H1 (cell line): Measurements from ENCODE around the gene CYP2B6. TPM values are rescaled to one million over a fixed set of nuclear protein-coding genes. Genes with fewer than 3 reads are reported as not detected.
"Not testable (repeated sequence)": the region's sequence is repeated elsewhere in the genome, so short reads cannot be mapped to it uniquely, and the experiment has no call there.

Experiments used
- CTCF ChIA-PET: fragments of 300-600 bp; sonication (Branson Sonifier 250); formaldehyde crosslinking; loops from one replicate; lab custom pipeline; 2021; ENCODE audit not compliant: partially characterized antibody; lab: Charles Lee
- POLR2A ChIA-PET: fragments of 300-600 bp; sonication (Branson Sonifier 250); formaldehyde crosslinking; loops from one replicate; lab custom pipeline; 2021; ENCODE audit warnings: inconsistent platforms; ENCODE audit not compliant: partially characterized antibody; lab: Charles Lee
- DNase-seq, 2 experiments: peaks; one replicate each; pipeline versions ENCODE4 v3.0.0 to v3.0.0-alpha.2; 2010 to 2022; ENCODE audit warnings: low spot score in 2 of 2, low read depth in 1 of 2, mixed read lengths in 1 of 2
- FAIRE-seq: peaks from 2 replicates; lab custom pipeline; 2011; peaks lifted over from hg19 to GRCh38; lab: Jason Lieb, UNC
- H2AFZ ChIP-seq: 2 replicates; pipeline ENCODE4 v1.8.1; 2012; ENCODE audit warnings: low read length, inconsistent platforms
- H2AK5ac ChIP-seq: 2 replicates; pipeline ENCODE4 v1.6.1; 2013; ENCODE audit warnings: low read depth, low read length
- H2BK120ac ChIP-seq: replicated peaks from 2 replicates; pipeline ENCODE3; 2013; ENCODE audit warnings: low read depth, low read length, inconsistent platforms
- H2BK12ac ChIP-seq: 2 replicates; pipeline ENCODE4 v1.6.1; 2013; ENCODE audit warnings: low read depth, low read length
- H2BK15ac ChIP-seq: 2 replicates; pipeline ENCODE4 v1.6.1; 2013; ENCODE audit warnings: low read length
- H2BK20ac ChIP-seq: 2 replicates; pipeline ENCODE4 v1.6.1; 2013; ENCODE audit warnings: low read length
- H2BK5ac ChIP-seq: 2 replicates; pipeline ENCODE4 v1.6.1; 2013; ENCODE audit warnings: low read depth, low read length
- H3K14ac ChIP-seq: 2 replicates; pipeline ENCODE4 v1.6.1; 2013; ENCODE audit warnings: inconsistent platforms; ENCODE audit not compliant: insufficient read length
- H3K18ac ChIP-seq: 2 replicates; pipeline ENCODE4 v1.6.1; 2013; ENCODE audit warnings: low read length; ENCODE audit errors: extremely low read depth
- H3K23ac ChIP-seq: 2 replicates; pipeline ENCODE4 v1.6.1; 2013; ENCODE audit warnings: inconsistent platforms; ENCODE audit not compliant: insufficient read length
- H3K23me2 ChIP-seq: 2 replicates; pipeline ENCODE4 v1.6.1; 2013; ENCODE audit warnings: low read depth, low read length
- H3K27ac ChIP-seq: 2 replicates; pipeline ENCODE4 v1.6.1; 2011; ENCODE audit warnings: low read depth, low read length, inconsistent platforms
- H3K27me3 ChIP-seq, 4 experiments: replicated peaks in 1 of 4; 1 replicate in 1 of 4; 2 replicates in 3 of 4; pipeline versions ENCODE4 v1.6.1 to v1.8.1; 2011 to 2013; ENCODE audit warnings: low read length in 3 of 4, mild to moderate bottlenecking in 3 of 4, inconsistent platforms in 2 of 4, mixed read lengths in 2 of 4, moderate library complexity in 1 of 4; ENCODE audit not compliant: control insufficient read depth in 3 of 4, insufficient read depth in 3 of 4; ENCODE audit errors: extremely low read depth in 1 of 4
- H3K36me3 ChIP-seq, 4 experiments: 2 replicates each; pipeline versions ENCODE4 v1.6.1 to v1.8.1; 2011 to 2013; ENCODE audit warnings: mild to moderate bottlenecking in 4 of 4, low read length in 3 of 4, moderate library complexity in 2 of 4, control low read depth in 1 of 4, inconsistent platforms in 1 of 4; ENCODE audit not compliant: insufficient read depth in 4 of 4, control insufficient read depth in 2 of 4
- H3K4ac ChIP-seq: replicated peaks from 2 replicates; pipeline ENCODE3; 2013; ENCODE audit warnings: low read length, low read depth, mixed read lengths, inconsistent platforms; ENCODE audit not compliant: insufficient read length
- H3K4me1 ChIP-seq, 4 experiments: replicated peaks in 1 of 4; 1 replicate in 1 of 4; 2 replicates in 3 of 4; pipeline versions ENCODE4 v1.6.1 to v1.8.1; 2011 to 2013; ENCODE audit warnings: low read length in 3 of 4, inconsistent platforms in 2 of 4, mixed read lengths in 1 of 4; ENCODE audit not compliant: insufficient read depth in 4 of 4, control insufficient read depth in 3 of 4
- H3K4me2 ChIP-seq, 2 experiments: 2 replicates each; pipeline versions ENCODE4 v1.6.1 to v1.8.1; 2011 to 2013; ENCODE audit warnings: low read depth in 2 of 2, low read length in 2 of 2, control low read depth in 1 of 2, inconsistent platforms in 1 of 2, mild to moderate bottlenecking in 1 of 2; ENCODE audit not compliant: insufficient read depth in 1 of 2
- H3K4me3 ChIP-seq, 4 experiments: fragments of 200-600, 300-600 bp in 1 of 4; sonication (generic), shearing (Covaris generic), sonication (Bioruptor Twin) in 1 of 4; 2 replicates each; pipeline versions ENCODE4 v1.5.1 to v1.8.1; 2011 to 2016; ENCODE audit warnings: low read length in 4 of 4, low read depth in 3 of 4, control low read depth in 2 of 4, inconsistent platforms in 2 of 4, mild to moderate bottlenecking in 2 of 4, mixed read lengths in 1 of 4, moderate library complexity in 1 of 4; ENCODE audit not compliant: insufficient read depth in 2 of 4; ENCODE audit errors: extremely low read depth in 1 of 4
- H3K56ac ChIP-seq: replicated peaks from 2 replicates; pipeline ENCODE3; 2013; ENCODE audit warnings: low read depth, mild to moderate bottlenecking, mixed read lengths, low read length, inconsistent platforms; ENCODE audit not compliant: insufficient read length
- H3K79me1 ChIP-seq: 2 replicates; pipeline ENCODE4 v1.6.1; 2013; ENCODE audit warnings: low read depth, low read length, control low read depth
- H3K79me2 ChIP-seq, 2 experiments: 2 replicates each; pipeline versions ENCODE4 v1.6.1 to v1.8.1; 2012 to 2013; ENCODE audit warnings: low read length in 2 of 2, mild to moderate bottlenecking in 2 of 2, inconsistent platforms in 1 of 2; ENCODE audit not compliant: insufficient read depth in 2 of 2, control insufficient read depth in 1 of 2
- H3K9ac ChIP-seq, 4 experiments: replicated peaks in 1 of 4; 1 replicate in 1 of 4; 2 replicates in 3 of 4; pipeline versions ENCODE4 v1.6.1 to v1.8.1; 2011 to 2013; ENCODE audit warnings: low read depth in 3 of 4, low read length in 3 of 4, control low read depth in 2 of 4, mild to moderate bottlenecking in 2 of 4, moderate library complexity in 2 of 4, inconsistent platforms in 1 of 4; ENCODE audit errors: extremely low read depth in 1 of 4
- H3K9me3 ChIP-seq, 2 experiments: 2 replicates each; pipeline versions ENCODE4 v1.6.1 to v1.8.1; 2012 to 2013; ENCODE audit warnings: mild to moderate bottlenecking in 2 of 2, moderate library complexity in 2 of 2, control low read depth in 1 of 2, inconsistent platforms in 1 of 2, low read depth in 1 of 2, low read length in 1 of 2, mixed read lengths in 1 of 2; ENCODE audit not compliant: insufficient read depth in 2 of 2
- H4K20me1 ChIP-seq, 2 experiments: replicated peaks in 1 of 2; 2 replicates each; pipeline versions ENCODE3 to v1.8.1; 2011 to 2013; ENCODE audit warnings: inconsistent platforms in 2 of 2, low read length in 2 of 2, mild to moderate bottlenecking in 1 of 2; ENCODE audit not compliant: insufficient read depth in 2 of 2, control insufficient read depth in 1 of 2
- H4K5ac ChIP-seq: 2 replicates; pipeline ENCODE4 v1.6.1; 2013; ENCODE audit warnings: low read length, low read depth, mixed read lengths, inconsistent platforms; ENCODE audit not compliant: insufficient read length
- H4K8ac ChIP-seq: 2 replicates; pipeline ENCODE4 v1.8.0; 2013; ENCODE audit warnings: mild to moderate bottlenecking, moderate library complexity, low read length, inconsistent platforms; ENCODE audit not compliant: insufficient read depth; ENCODE audit errors: extremely low read depth
- H4K91ac ChIP-seq: replicated peaks from 2 replicates; pipeline ENCODE3; 2013; ENCODE audit warnings: low read length, mixed read lengths, inconsistent platforms; ENCODE audit not compliant: insufficient read length
- WGBS, 2 experiments: shearing (Covaris generic) in 1 of 2; methylation state at CpG; one replicate each; pipeline versions ENCODE4 v1.1.6 to v1.1.7; 2013 to 2015; ENCODE audit warnings: low lambda C conversion rate in 2 of 2, mixed read lengths in 2 of 2, inconsistent platforms in 1 of 2, low coverage in 1 of 2, missing lambda C conversion rate in 1 of 2; ENCODE audit not compliant: insufficient replicate concordance in 2 of 2, insufficient coverage in 1 of 2, insufficient read length in 1 of 2; ENCODE audit errors: extremely low coverage in 1 of 2, missing lambda C conversion rate in 1 of 2; 5-methylcytosine and 5-hydroxymethylcytosine counted together
- polyA plus RNA-seq, 7 experiments: library from polyadenylated mRNA; depleted of rRNA in 3 of 7; stranded (reverse) in 5 of 7; unstranded in 2 of 7; fragments of >200 nt in 5 of 7; fragments of 200-250 nt in 2 of 7; gene quantifications; 1 replicate in 5 of 7; 2 replicates in 1 of 7; 4 replicates in 1 of 7; pipeline versions ENCODE4 v1.2.1 to v1.2.3, GENCODE V29; 2011 to 2013; ENCODE audit warnings: missing spikeins in 2 of 7, mixed read lengths in 2 of 7
- total RNA-seq: library from RNA; stranded (reverse); fragmentation: NEBNext Ultra II Directional; extraction: Animal tissue kit (Norgen Biotek cat#: 25700); gene quantifications from 2 replicates; pipeline ENCODE4 v1.2.1, GENCODE V29; 2021

The CYP2B6 gene
- total and polyA plus RNA-seq, 2 of the 8 experiments (the other 6 are each of a cell fraction or from before 2014, with no cell fraction given) = 2.8 to 5.4 TPM

- not testable (repeated sequence) for H3K23ac ChIP-seq, H2BK5ac ChIP-seq, H3K9ac ChIP-seq, H2BK20ac ChIP-seq, H3K79me2 ChIP-seq, H4K8ac ChIP-seq, H4K91ac ChIP-seq, H4K20me1 ChIP-seq, H2BK12ac ChIP-seq, H2BK15ac ChIP-seq, H3K4ac ChIP-seq, DNase-seq, H3K4me3 ChIP-seq, H2BK120ac ChIP-seq, H3K36me3 ChIP-seq, H3K18ac ChIP-seq, H3K79me1 ChIP-seq, H2AFZ ChIP-seq, H3K14ac ChIP-seq, H3K23me2 ChIP-seq, H3K56ac ChIP-seq, H3K27ac ChIP-seq, H2AK5ac ChIP-seq, H3K27me3 ChIP-seq, FAIRE-seq, H3K4me1 ChIP-seq, H3K9me3 ChIP-seq, H4K5ac ChIP-seq
- ChIA-PET CTCF (interaction anchor here (0.6 to 1.5 kb wide), 5 partner anchors 15 to 93 kb away, joined by 3 to 7 read pairs (median 4); no protein-coding TSS in a partner anchor), POLR2A (interaction anchor here (1.0 kb wide), 1 partner anchor 9 kb away, joined by 3 read pairs; no protein-coding TSS in a partner anchor)
- 85% methylated on average over 7 of the region's 7 CpGs; no CpG with 5 or more reads in 1 of the 2 experiments for WGBS, 2 experiments
- peak overlapping the region in 1 of 2 experiments; percentile 41; a peak in 1 of 4 replicates for H3K4me2 ChIP-seq
These were observed 42.2 kb downstream of the CYP2B6 start for GRCh38 chr19:41033324-41033723.
